GM18951 (cell line): ENCODE data around the gene CST4.
"Not testable (repeated sequence)": the region's sequence is repeated elsewhere in the genome, so short reads cannot be mapped to it uniquely, and the experiment has no call there.

Source experiments
- POLR2A ChIP-seq: IDR thresholded peaks from 4 replicates; pipeline ENCODE4 v1.6.1; 2011; ENCODE audit warnings: mild to moderate bottlenecking; ENCODE audit not compliant: insufficient read length, insufficient read depth; ENCODE audit errors: extremely low read depth
- in situ Hi-C: fragments of 300-500 bp; cut with MboI; formaldehyde crosslinking; loops from one replicate; pipeline ENCODE4 v1.12.0; 2022; ENCODE audit warnings: low sequenced_read_pairs, mixed read lengths, inconsistent platforms; ENCODE audit not compliant: unreplicated experiment

The CST4 gene

GRCh38 chr20:23679133-23680092, 9.4 kb downstream of the CST4 start:
- in situ Hi-C loops, result no loop called here
- TF ChIP-seq POLR2A, result no peak

- in situ Hi-C loops, result no loop called here
- no peak for TF ChIP-seq POLR2A
Measured at GRCh38 chr20:23673209-23673608, 15.6 kb downstream of the CST4 start.

- no peak for TF ChIP-seq POLR2A
- in situ Hi-C loops, result no loop called here
Measured at GRCh38 chr20:23672158-23672557, 16.7 kb downstream of the CST4 start.

GRCh38 chr20:23671479-23671878, 17.4 kb downstream of the CST4 start:
- in situ Hi-C loops, result no loop called here
- no peak for TF ChIP-seq POLR2A

GRCh38 chr20:23670361-23670760, 18.5 kb downstream of the CST4 start:
- in situ Hi-C loops, result no loop called here
- TF ChIP-seq POLR2A, result no peak

GRCh38 chr20:23669866-23670265, 19.0 kb downstream of the CST4 start:
- no peak for TF ChIP-seq POLR2A
- in situ Hi-C loops, result no loop called here

- in situ Hi-C loops, result no loop called here
Measured at GRCh38 chr20:23669327-23669726, 19.5 kb downstream of the CST4 start.

GRCh38 chr20:23668477-23668951, 20.3 kb downstream of the CST4 start:
- TF ChIP-seq POLR2A, result no peak
- in situ Hi-C loops, result no loop called here

More at GRCh38 chr20:23669327-23669726, 19.5 kb downstream of the CST4 start:
- TF ChIP-seq POLR2A, result no peak

GRCh38 chr20:23667666-23668065, 21.2 kb downstream of the CST4 start:
- in situ Hi-C loops, result no loop called here
- no peak for TF ChIP-seq POLR2A

GRCh38 chr20:23666698-23667097, 22.1 kb downstream of the CST4 start:
- in situ Hi-C loops, result no loop called here
- TF ChIP-seq POLR2A, result no peak

- in situ Hi-C loops, result no loop called here
- TF ChIP-seq POLR2A, result no peak
Measured at GRCh38 chr20:23666189-23666588, 22.6 kb downstream of the CST4 start.

- in situ Hi-C loops, result no loop called here
- TF ChIP-seq POLR2A, result no peak
Measured at GRCh38 chr20:23664954-23665353, 23.9 kb downstream of the CST4 start.

- in situ Hi-C loops, result not testable (repeated sequence)
Measured at GRCh38 chr20:23664046-23664445, 24.8 kb downstream of the CST4 start.

GRCh38 chr20:23663180-23663579, 25.7 kb downstream of the CST4 start:
- TF ChIP-seq POLR2A, result no peak
- in situ Hi-C loops, result no loop called here
